Activated CD8-positive, alpha-beta T cell treated with anti-CD3 and anti-CD28 coated beads, Interleukin-2, amount 10 ng/mL, durations not matched to agents 7 days and 5 days (primary cell): ENCODE measurements around the gene ADAM22. TPM values are rescaled to one million over a fixed set of nuclear protein-coding genes. Genes with fewer than 3 reads are reported as not detected.

ENCODE experiments used
- ATAC-seq: fragments of 150-1000 bp; cut with Tn5 transposase; one replicate; pipeline ENCODE4 v1.10.0; 2021; ENCODE audit warnings: moderate library complexity
- CTCF ChIA-PET: fragments of 350-600 bp; sonication (Branson Sonifier 250); formaldehyde crosslinking; loops from one replicate; lab custom pipeline; 2021; ENCODE audit warnings: antibody characterized with exemption; lab: Charles Lee
- POLR2A ChIA-PET: fragments of 350-600 bp; sonication (Branson Sonifier 250); formaldehyde crosslinking; loops from one replicate; lab custom pipeline; 2021; ENCODE audit warnings: antibody characterized with exemption; lab: Charles Lee
- DNase-seq: peaks from one replicate; pipeline ENCODE4 v3.0.0-alpha.2; 2020
- H3K27ac Mint-ChIP-seq: one replicate; pipeline ENCODE4 v1.8.0; 2021; ENCODE audit warnings: mild to moderate bottlenecking, mixed read lengths
- H3K27me3 Mint-ChIP-seq: one replicate; pipeline ENCODE4 v1.8.0; 2021; ENCODE audit warnings: low read depth, mixed read lengths
- H3K36me3 Mint-ChIP-seq: one replicate; pipeline ENCODE4 v1.8.0; 2021; ENCODE audit warnings: low read depth, mixed read lengths
- H3K4me1 Mint-ChIP-seq: one replicate; pipeline ENCODE4 v1.8.0; 2021; ENCODE audit warnings: low read depth, mixed read lengths
- H3K4me3 Mint-ChIP-seq: one replicate; pipeline ENCODE4 v1.8.0; 2021; ENCODE audit warnings: mild to moderate bottlenecking, mixed read lengths
- H3K9me3 Mint-ChIP-seq: one replicate; pipeline ENCODE4 v1.8.0; 2022; ENCODE audit warnings: mixed read lengths; ENCODE audit not compliant: insufficient read depth
- total RNA-seq, 2 experiments: library from RNA; stranded (reverse); gene quantifications; one replicate each; pipeline ENCODE4 v1.2.3, GENCODE V29; 2021

The ADAM22 gene
- total RNA-seq, 2 experiments from 2014 or later, result 2.2 to 3.1 TPM

GRCh38 chr7:88115816-88116215 lies 181.8 kb downstream of the ADAM22 start:
- Mint-ChIP-seq H3K27me3 (no peaks in the 10 kb centered on the region), H3K4me1 (no peaks in the 10 kb centered on the region), H3K4me3 (no peak overlapping the region), H3K27ac (no peak overlapping the region), H3K36me3 (no peaks in the 10 kb centered on the region), H3K9me3 (no peaks in the 10 kb centered on the region)
- CTCF ChIA-PET, result no interaction called here
- DNase-seq (no peak), ATAC-seq (no peak)
- POLR2A ChIA-PET, result no interaction called here

DNA sequence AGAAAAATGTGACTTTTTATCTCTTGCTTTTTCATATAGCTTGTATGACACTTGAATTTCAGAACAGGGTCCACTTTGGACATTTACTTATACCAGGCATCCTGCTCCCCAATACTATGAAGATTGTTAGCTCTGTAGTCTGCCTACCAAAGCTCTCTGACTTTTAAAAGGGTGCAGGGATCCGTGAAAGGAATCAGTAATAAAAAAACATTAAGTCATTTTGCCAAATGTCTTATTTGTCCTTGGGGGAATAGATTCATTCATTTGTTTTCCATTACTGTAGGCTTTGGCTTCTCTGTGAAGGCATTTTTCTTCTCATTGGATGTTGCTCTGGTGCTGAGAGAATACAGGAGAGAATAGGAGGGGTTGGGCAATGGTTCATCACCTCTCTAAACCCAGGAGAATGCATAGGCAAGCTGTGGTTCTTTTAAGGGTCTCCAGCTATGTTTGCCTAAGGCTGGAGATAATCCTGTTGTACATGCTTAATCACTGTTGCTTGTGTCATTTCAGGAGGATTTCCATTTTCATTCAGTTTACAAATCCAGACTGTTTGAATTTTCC lies 182.3 kb downstream of the ADAM22 start:
- POLR2A ChIA-PET, result no interaction called here
- H3K27me3 Mint-ChIP-seq, result no peaks in the 10 kb centered on the region
- no peaks in the 10 kb centered on the region for H3K36me3 Mint-ChIP-seq
- ATAC-seq (no peak), DNase-seq (no peak)
- no peaks in the 10 kb centered on the region for H3K4me1 Mint-ChIP-seq
- CTCF ChIA-PET, result no interaction called here
- H3K9me3 Mint-ChIP-seq, result no peaks in the 10 kb centered on the region
- no peak overlapping the region for H3K4me3 Mint-ChIP-seq
- H3K27ac Mint-ChIP-seq, result no peak overlapping the region

DNA sequence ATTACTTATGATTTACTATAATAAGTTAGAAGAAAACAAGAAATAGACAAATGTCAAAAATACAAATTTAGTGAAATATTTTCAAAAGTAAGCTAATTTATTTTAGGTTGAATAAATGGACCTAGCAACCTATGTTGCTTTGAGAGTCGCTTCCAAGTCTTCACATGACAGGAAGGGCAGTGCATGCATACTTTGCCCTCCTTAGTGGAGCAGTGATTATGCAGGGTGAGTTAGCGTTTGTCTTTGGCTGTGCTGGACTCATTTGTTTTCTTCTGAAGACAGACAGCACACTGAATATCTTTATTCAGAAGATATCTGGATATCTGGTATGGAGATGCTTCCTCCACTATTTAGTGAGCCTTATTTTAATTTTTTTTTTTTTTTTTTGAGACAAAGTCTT lies 183.3 kb downstream of the ADAM22 start:
- ATAC-seq (no peak), DNase-seq (no peak)
- Mint-ChIP-seq H3K36me3 (no peaks in the 10 kb centered on the region), H3K9me3 (no peaks in the 10 kb centered on the region), H3K27me3 (no peaks in the 10 kb centered on the region), H3K27ac (no peak overlapping the region), H3K4me1 (no peaks in the 10 kb centered on the region), H3K4me3 (no peak overlapping the region)
- POLR2A ChIA-PET, result no interaction called here
- CTCF ChIA-PET, result no interaction called here

DNA sequence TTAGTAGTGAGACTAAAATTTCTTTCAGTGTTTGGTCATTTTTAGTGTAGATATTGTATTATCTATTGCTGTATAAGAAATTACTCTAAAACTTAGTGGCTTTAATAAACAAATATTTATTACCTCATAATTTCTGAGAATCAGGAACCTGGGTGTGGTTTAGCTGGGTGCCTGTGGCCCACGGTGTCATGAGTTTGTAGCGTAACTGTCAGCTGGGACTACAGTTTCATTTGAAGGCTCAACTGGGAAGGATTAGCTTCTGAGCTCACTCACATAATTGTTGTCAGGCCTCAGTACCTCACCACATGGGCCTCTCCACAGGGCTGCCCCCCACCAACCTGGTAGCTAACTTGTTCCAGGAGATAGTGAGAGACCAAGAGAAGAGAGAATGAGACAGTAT lies 187.3 kb downstream of the ADAM22 start:
- ChIA-PET POLR2A (no interaction called here), CTCF (no interaction called here)
- no peak for ATAC-seq
- Mint-ChIP-seq H3K27ac (no peak overlapping the region), H3K4me3 (no peak overlapping the region), H3K9me3 (no peaks in the 10 kb centered on the region), H3K4me1 (no peaks in the 10 kb centered on the region), H3K36me3 (no peaks in the 10 kb centered on the region), H3K27me3 (no peaks in the 10 kb centered on the region)
- DNase-seq, result no peak

GRCh38 chr7:88127637-88128290 lies 193.7 kb downstream of the ADAM22 start:
- no peaks in the 10 kb centered on the region for H3K9me3 Mint-ChIP-seq
- H3K27me3 Mint-ChIP-seq, result no peaks in the 10 kb centered on the region
- H3K4me1 Mint-ChIP-seq, result no peaks in the 10 kb centered on the region
- no peak overlapping the region for H3K4me3 Mint-ChIP-seq
- CTCF ChIA-PET, result no interaction called here
- H3K27ac Mint-ChIP-seq, result no peak overlapping the region
- H3K36me3 Mint-ChIP-seq, result no peaks in the 10 kb centered on the region
- DNase-seq (no peak), ATAC-seq (no peak)
- POLR2A ChIA-PET, result no interaction called here

DNA sequence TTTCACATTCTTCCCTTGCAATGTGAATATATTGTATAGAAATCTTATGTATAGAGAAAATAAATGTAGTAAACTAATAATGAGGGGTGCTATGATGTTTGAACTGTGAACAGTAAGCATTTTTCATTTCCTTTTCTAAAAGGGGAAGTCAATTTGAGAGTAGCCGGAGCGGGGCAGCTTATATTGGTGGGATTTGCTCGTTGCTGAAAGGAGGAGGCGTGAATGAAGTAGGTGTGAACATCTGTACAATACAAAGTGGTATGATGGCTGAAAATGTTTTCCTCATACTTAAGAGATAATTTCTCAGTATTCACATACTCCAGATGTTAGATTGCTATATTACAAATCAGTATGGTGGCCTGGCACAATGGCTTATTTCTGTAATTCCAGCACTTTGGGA lies 198.7 kb downstream of the ADAM22 start:
- Mint-ChIP-seq H3K27ac (no peak overlapping the region), H3K4me1 (no peaks in the 10 kb centered on the region), H3K4me3 (no peak overlapping the region), H3K36me3 (no peaks in the 10 kb centered on the region), H3K27me3 (no peaks in the 10 kb centered on the region), H3K9me3 (no peaks in the 10 kb centered on the region)
- ATAC-seq, result no peak
- no peak for DNase-seq
- CTCF ChIA-PET, result no interaction called here
- POLR2A ChIA-PET, result no interaction called here

GRCh38 chr7:88140947-88141346 lies 206.9 kb downstream of the ADAM22 start:
- no peak overlapping the region for H3K4me3 Mint-ChIP-seq
- ATAC-seq (no peak), DNase-seq (no peak)
- no peaks in the 10 kb centered on the region for H3K27me3 Mint-ChIP-seq
- H3K27ac Mint-ChIP-seq, result no peak overlapping the region
- no peaks in the 10 kb centered on the region for H3K9me3 Mint-ChIP-seq
- CTCF ChIA-PET, result no interaction called here
- no peaks in the 10 kb centered on the region for H3K36me3 Mint-ChIP-seq
- no peaks in the 10 kb centered on the region for H3K4me1 Mint-ChIP-seq
- POLR2A ChIA-PET, result no interaction called here

GRCh38 chr7:88141479-88141878 lies 207.4 kb downstream of the ADAM22 start:
- CTCF ChIA-PET, result no interaction called here

DNA sequence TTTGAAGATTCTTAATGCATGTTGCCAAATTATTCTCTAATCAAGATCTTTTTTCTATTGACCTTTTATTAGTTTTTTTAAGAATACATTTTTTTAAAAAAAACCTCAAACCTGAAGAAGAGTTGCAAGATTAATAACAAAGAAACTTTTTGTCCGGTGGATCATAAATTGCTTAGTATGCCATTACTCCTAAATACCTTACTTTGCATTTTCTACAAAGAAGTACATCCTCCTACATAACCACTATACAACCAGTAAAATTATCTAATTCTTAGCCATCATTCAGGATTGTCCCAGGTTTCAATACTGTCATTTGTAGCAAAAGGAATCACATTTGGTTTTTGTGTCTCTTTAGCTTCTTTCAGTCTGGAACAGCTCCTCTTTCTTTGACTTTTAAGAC lies 207.9 kb downstream of the ADAM22 start:
- H3K36me3 Mint-ChIP-seq, result no peaks in the 10 kb centered on the region
- POLR2A ChIA-PET, result no interaction called here
- CTCF ChIA-PET, result no interaction called here
- no peaks in the 10 kb centered on the region for H3K9me3 Mint-ChIP-seq
- no peak overlapping the region for H3K4me3 Mint-ChIP-seq
- no peak for ATAC-seq
- H3K27ac Mint-ChIP-seq, result no peak overlapping the region
- no peaks in the 10 kb centered on the region for H3K27me3 Mint-ChIP-seq
- no peak for DNase-seq
- H3K4me1 Mint-ChIP-seq, result no peaks in the 10 kb centered on the region

More at GRCh38 chr7:88141479-88141878, 207.4 kb downstream of the ADAM22 start:
- DNase-seq (no peak), ATAC-seq (no peak)
- POLR2A ChIA-PET, result no interaction called here
- H3K4me3 Mint-ChIP-seq, result no peak overlapping the region
- no peaks in the 10 kb centered on the region for H3K27me3 Mint-ChIP-seq
- no peaks in the 10 kb centered on the region for H3K9me3 Mint-ChIP-seq
- no peaks in the 10 kb centered on the region for H3K4me1 Mint-ChIP-seq
- H3K36me3 Mint-ChIP-seq, result no peaks in the 10 kb centered on the region
- no peak overlapping the region for H3K27ac Mint-ChIP-seq

GRCh38 chr7:88146616-88147015 lies 212.6 kb downstream of the ADAM22 start:
- Mint-ChIP-seq H3K36me3 (no peaks in the 10 kb centered on the region), H3K27me3 (no peaks in the 10 kb centered on the region), H3K9me3 (no peaks in the 10 kb centered on the region), H3K4me3 (no peak overlapping the region), H3K27ac (no peak overlapping the region), H3K4me1 (no peaks in the 10 kb centered on the region)
- no peak for DNase-seq
- no peak for ATAC-seq
- POLR2A ChIA-PET, result no interaction called here
- CTCF ChIA-PET, result no interaction called here

DNA sequence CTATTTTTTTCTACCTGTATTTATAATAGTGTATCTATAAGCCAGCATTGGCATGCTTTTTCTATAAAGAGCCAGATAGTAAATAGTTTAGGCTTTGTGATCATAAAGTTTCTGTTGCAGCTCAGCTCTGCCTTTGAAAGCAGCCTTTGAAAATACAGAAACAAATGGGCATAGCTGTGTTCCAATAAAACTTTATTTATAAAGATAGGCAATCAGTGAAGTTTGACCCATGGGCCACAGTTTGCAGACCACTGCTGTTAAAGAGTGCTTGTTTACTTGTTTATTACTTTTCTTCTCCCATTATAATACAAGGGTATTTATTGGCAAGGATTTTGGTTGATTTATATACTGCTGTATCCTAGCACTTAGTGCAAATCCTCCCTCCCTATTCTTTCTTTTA lies 213.3 kb downstream of the ADAM22 start:
- POLR2A ChIA-PET, result no interaction called here
- CTCF ChIA-PET, result no interaction called here
- no peaks in the 10 kb centered on the region for H3K27me3 Mint-ChIP-seq
- H3K4me3 Mint-ChIP-seq, result no peak overlapping the region
- H3K4me1 Mint-ChIP-seq, result no peaks in the 10 kb centered on the region
- ATAC-seq (no peak), DNase-seq (no peak)
- H3K27ac Mint-ChIP-seq, result no peak overlapping the region
- no peaks in the 10 kb centered on the region for H3K36me3 Mint-ChIP-seq
- no peaks in the 10 kb centered on the region for H3K9me3 Mint-ChIP-seq

- H3K36me3 Mint-ChIP-seq, result no peaks in the 10 kb centered on the region
- no peaks in the 10 kb centered on the region for H3K4me1 Mint-ChIP-seq
- no peak for ATAC-seq
- H3K27me3 Mint-ChIP-seq, result no peaks in the 10 kb centered on the region
- H3K4me3 Mint-ChIP-seq, result no peak overlapping the region
- ChIA-PET CTCF (no interaction called here), POLR2A (no interaction called here)
- no peak overlapping the region for H3K27ac Mint-ChIP-seq
- H3K9me3 Mint-ChIP-seq, result no peaks in the 10 kb centered on the region
- no peak for DNase-seq
These were observed 213.9 kb downstream of the ADAM22 start for GRCh38 chr7:88147949-88148348.

GRCh38 chr7:88150033-88150432 lies 216.0 kb downstream of the ADAM22 start:
- Mint-ChIP-seq H3K9me3 (no peaks in the 10 kb centered on the region), H3K27ac (no peak overlapping the region), H3K27me3 (no peaks in the 10 kb centered on the region), H3K4me1 (no peaks in the 10 kb centered on the region), H3K36me3 (no peaks in the 10 kb centered on the region), H3K4me3 (no peak overlapping the region)
- ChIA-PET POLR2A (no interaction called here), CTCF (no interaction called here)
- DNase-seq (no peak), ATAC-seq (no peak)
